AG04449 (cell line): Measurements from ENCODE around the gene PRKCI.
"Not testable (repeated sequence)": the region's sequence is repeated elsewhere in the genome, so short reads cannot be mapped to it uniquely, and the experiment has no call there.

Source experiments
- CTCF ChIA-PET: fragments of 350-600 bp; formaldehyde crosslinking; extraction: SDS; loops from one replicate; lab custom pipeline; 2021; ENCODE audit warnings: antibody characterized with exemption; lab: Yijun Ruan, JAX
- POLR2A ChIA-PET: fragments of 400-600, 350-600 bp; formaldehyde crosslinking; extraction: SDS; loops from one replicate; lab custom pipeline; 2020; ENCODE audit warnings: antibody characterized with exemption, inconsistent platforms; lab: Yijun Ruan, JAX
- DNase-seq: peaks from one replicate; pipeline ENCODE4 v3.0.0-alpha.2; 2010; ENCODE audit warnings: low read depth, low spot score
- H3K4me3 ChIP-seq: 2 replicates; pipeline ENCODE4 v1.5.1; 2011; ENCODE audit warnings: low read depth, mild to moderate bottlenecking, control low read depth, low read length
- TF ChIP-seq, protein P1 (sequence below): IDR thresholded peaks from one replicate; pipeline ENCODE4 v1.5.1; 2011; ENCODE audit warnings: mild to moderate bottlenecking, moderate library complexity, low read length, control low read depth, inconsistent platforms; ENCODE audit not compliant: insufficient read depth; ENCODE audit errors: missing control alignments

PRKCI gene

GRCh38 chr3:170247875-170248274 lies 25.7 kb downstream of the PRKCI start:
- TF ChIP-seq, protein P1, sequence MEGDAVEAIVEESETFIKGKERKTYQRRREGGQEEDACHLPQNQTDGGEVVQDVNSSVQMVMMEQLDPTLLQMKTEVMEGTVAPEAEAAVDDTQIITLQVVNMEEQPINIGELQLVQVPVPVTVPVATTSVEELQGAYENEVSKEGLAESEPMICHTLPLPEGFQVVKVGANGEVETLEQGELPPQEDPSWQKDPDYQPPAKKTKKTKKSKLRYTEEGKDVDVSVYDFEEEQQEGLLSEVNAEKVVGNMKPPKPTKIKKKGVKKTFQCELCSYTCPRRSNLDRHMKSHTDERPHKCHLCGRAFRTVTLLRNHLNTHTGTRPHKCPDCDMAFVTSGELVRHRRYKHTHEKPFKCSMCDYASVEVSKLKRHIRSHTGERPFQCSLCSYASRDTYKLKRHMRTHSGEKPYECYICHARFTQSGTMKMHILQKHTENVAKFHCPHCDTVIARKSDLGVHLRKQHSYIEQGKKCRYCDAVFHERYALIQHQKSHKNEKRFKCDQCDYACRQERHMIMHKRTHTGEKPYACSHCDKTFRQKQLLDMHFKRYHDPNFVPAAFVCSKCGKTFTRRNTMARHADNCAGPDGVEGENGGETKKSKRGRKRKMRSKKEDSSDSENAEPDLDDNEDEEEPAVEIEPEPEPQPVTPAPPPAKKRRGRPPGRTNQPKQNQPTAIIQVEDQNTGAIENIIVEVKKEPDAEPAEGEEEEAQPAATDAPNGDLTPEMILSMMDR: no peak
- no peak overlapping the region for H3K4me3 ChIP-seq
- CTCF ChIA-PET: no interaction called here
- POLR2A ChIA-PET: no interaction called here
- DNase-seq: no peak

- H3K4me3 ChIP-seq: no peak overlapping the region
- no peak for DNase-seq
- ChIA-PET CTCF (no interaction called here), POLR2A (no interaction called here)
- TF ChIP-seq, protein P1: no peak
Measured at GRCh38 chr3:170256597-170256996, 34.4 kb downstream of the PRKCI start.

DNA sequence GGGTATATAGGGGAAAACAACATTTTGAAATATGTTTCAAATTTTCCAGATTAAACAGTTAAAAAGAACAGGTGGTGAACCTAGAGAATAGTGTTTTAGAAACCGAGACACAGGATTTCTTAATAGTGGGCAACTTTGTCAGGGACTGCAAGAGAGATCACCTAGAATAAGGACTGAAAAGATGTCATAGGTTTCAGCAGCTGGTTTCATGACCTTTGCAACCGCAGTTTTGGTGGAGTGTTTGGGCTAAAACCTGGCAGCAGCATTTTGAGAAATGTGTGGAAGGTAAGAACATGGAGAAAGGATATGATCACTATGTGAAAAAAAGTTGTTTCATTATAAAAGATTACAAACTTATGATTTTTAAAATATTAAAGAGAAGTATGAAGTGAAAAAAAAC lies 34.9 kb downstream of the PRKCI start:
- ChIA-PET CTCF (interaction anchor here (1.7 kb wide), 1 partner anchor 69 kb away, joined by 5 read pairs; no protein-coding TSS in a partner anchor), POLR2A (no interaction called here)
- DNase-seq: no peak
- TF ChIP-seq, protein P1: no peak
- H3K4me3 ChIP-seq: no peak overlapping the region

- CTCF ChIA-PET: interaction anchor here (0.9 to 1.7 kb wide), 2 partner anchors 67 to 70 kb away, joined by 3 to 5 read pairs; no protein-coding TSS in a partner anchor
- H3K4me3 ChIP-seq: no peak overlapping the region
- POLR2A ChIA-PET: no interaction called here
- TF ChIP-seq, protein P1: no peak
- DNase-seq: no peak
Measured at GRCh38 chr3:170258105-170258487, 35.9 kb downstream of the PRKCI start.

DNA sequence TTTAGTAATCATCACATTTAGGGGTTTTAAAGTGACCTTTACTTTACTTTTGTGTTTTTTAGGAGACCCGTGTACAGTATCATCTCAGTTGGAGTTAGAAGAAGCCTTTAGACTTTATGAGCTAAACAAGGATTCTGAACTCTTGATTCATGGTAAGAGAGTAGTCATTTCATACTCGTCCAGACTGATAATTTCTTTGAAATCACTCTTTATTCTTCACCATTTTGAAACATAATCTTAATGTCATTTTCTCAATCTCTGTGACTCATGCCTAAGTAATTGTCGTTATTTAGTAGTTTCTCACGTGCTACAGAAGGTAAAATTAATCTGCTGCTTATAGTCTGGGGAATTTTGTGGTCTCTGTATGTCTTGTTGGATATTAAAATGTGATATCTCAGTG lies 37.7 kb downstream of the PRKCI start:
- ChIA-PET CTCF (no interaction called here), POLR2A (no interaction called here)
- DNase-seq: no peak
- no peak overlapping the region for H3K4me3 ChIP-seq
- TF ChIP-seq, protein P1: no peak

- H3K4me3 ChIP-seq: no peak overlapping the region
- ChIA-PET POLR2A (no interaction called here), CTCF (no interaction called here)
- TF ChIP-seq, protein P1: no peak
- DNase-seq: no peak
Measured at GRCh38 chr3:170267793-170268192, 45.6 kb downstream of the PRKCI start.

GRCh38 chr3:170269673-170270254 lies 47.5 kb downstream of the PRKCI start:
- H3K4me3 ChIP-seq, DNase-seq: not testable (repeated sequence)
- POLR2A ChIA-PET: interaction anchor here (0.7 kb wide), 1 partner anchor 48 kb away, joined by 3 read pairs; the partner anchor contains the start of gene PRKCI
- CTCF ChIA-PET: interaction anchor here (0.8 to 1.2 kb wide), 2 partner anchors 14 to 579 kb away, joined by 3 read pairs; no protein-coding TSS in a partner anchor
